GM11168 (cell line): ENCODE results near the gene SH3RF1.

Source experiments
- in situ Hi-C: fragments of 300-500 bp; cut with MboI; formaldehyde crosslinking; loops from one replicate; pipeline ENCODE4 v1.12.0; 2022; ENCODE audit warnings: low sequenced_read_pairs; ENCODE audit not compliant: unreplicated experiment

SH3RF1 gene

DNA sequence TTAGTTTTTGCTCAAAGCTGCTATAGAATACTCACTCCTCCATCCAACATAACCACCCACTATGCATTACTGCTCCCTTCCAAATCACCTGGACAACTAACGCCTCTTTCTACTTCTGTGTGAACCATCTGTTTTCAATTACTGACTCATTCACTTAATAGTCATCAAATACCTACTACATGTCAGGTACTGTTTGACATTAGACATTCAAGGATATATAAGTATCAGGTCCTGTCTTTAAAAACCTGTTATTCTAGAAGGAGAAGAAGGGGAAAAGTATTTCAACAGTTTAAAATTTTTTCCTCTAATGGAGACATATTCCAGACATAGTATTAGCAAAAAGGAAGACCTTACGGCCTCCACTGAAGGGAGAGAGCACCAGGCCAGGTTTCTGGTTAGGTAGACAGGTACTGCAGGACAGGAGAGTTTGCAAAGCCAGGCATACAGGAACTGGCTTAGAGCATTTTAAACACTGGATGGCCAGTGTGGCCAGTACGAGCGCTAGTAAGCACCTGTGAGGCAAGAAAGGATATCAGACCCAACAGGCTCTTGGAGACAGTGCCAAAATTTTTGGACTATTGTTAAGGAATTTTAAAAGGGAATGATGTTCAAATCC is 39.0 kb downstream of the SH3RF1 start:
- in situ Hi-C loops = no loop called here

GRCh38 chr4:169229571-169230028 is 41.2 kb downstream of the SH3RF1 start:
- in situ Hi-C loops = no loop called here

DNA sequence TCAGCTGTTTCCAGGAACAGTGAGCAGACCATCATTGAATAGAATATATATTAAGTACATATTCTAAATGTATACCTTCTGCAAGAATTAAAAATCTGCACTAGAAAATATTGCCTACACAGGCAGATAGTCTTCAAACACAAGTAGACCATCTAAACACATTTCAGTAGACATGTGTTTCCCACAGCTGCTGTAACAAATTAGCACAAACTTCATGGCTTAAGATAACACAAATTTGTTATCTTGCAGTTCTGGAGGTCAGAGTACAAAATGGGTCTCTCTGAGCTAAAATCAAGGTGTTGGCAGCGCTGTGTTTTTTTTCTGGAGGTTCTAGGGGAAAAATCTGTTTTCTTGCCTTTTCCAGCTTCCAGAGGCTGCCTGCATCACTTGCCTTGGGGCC is 42.7 kb downstream of the SH3RF1 start:
- in situ Hi-C loops = no loop called here

- in situ Hi-C loops = no loop called here
Observed at GRCh38 chr4:169226565-169226964, 44.2 kb downstream of the SH3RF1 start.

DNA sequence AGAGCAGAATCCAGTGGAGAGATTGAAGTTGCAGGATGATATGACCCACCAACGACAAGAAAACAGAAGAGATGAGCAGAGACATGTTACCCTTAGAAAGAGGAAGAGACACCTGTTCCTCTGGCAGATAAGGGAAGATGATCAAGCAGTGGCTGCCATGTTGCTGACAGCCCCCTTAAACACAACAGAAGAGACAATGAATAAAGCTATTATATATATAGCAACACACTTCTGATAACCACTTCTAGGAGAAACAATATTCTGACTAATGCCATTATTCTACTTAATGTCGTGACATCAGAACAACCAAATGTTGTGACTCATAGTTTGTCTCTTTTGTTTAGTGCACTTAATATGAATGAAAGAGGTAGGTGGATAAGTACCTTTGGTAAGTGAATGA is 44.9 kb downstream of the SH3RF1 start:
- in situ Hi-C loops = no loop called here

- in situ Hi-C loops = no loop called here
Observed at GRCh38 chr4:169225058-169225751, 45.6 kb downstream of the SH3RF1 start.

DNA sequence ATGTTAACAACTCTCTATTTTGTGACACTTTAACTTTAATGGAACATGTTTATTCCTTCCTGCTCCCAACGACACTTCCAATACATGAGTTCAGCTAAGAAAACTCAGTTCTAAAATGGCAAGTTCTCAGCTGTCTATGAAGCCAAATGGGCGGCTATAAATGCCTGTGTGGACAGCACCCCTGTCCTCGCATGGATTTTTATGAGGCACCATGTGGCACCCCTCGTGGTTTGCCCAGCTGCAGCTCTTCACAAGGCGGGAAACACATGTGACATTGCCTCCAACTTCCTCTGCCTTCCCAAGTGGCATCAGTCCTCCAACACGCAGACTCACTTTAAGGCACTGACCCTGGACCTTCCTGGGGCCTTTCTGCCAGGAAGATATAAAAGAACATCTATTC is 48.0 kb downstream of the SH3RF1 start:
- in situ Hi-C loops = no loop called here

DNA sequence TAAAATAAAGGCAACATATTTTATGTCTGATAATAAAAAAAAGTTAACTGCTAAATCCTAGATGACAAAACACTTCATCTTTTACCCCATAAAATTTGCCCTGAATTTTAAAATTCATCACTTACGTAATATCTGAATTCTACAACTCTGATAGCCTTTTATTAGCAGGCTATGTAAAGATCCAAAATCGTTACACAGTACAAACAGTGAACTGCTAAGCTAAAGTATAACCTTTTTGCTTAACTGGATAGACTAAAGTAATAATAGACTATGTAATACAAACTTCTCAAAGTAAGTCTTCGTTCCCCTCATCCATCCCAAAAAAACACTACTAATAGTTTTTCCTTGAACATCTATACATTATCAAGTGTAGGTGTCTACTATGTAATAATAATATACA is 49.1 kb downstream of the SH3RF1 start:
- in situ Hi-C loops = no loop called here

- in situ Hi-C loops = no loop called here
Observed at GRCh38 chr4:169220854-169221411, 49.8 kb downstream of the SH3RF1 start.

DNA sequence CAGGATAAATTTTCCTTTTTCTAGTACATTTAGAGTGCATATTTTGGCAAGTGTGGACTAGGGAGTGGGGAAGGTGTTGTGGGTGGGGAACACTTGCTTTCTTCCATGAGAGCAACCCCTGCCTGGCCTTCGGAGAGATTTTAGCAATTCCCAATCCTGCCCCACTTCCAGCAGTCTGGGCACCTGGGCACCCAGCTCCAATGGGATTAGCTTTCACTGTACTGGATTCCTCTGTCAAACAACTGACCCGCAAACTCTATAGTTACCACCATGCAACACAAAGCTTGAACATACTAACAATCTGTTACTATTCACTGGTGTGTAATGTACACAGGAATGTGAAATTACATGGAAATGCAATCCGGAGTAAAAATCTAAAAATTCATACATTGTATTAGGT is 50.3 kb downstream of the SH3RF1 start:
- in situ Hi-C loops = no loop called here

- in situ Hi-C loops = no loop called here
Observed at GRCh38 chr4:169219440-169219839, 51.3 kb downstream of the SH3RF1 start.

- in situ Hi-C loops = no loop called here
Observed at GRCh38 chr4:169215656-169216055, 55.1 kb downstream of the SH3RF1 start.

DNA sequence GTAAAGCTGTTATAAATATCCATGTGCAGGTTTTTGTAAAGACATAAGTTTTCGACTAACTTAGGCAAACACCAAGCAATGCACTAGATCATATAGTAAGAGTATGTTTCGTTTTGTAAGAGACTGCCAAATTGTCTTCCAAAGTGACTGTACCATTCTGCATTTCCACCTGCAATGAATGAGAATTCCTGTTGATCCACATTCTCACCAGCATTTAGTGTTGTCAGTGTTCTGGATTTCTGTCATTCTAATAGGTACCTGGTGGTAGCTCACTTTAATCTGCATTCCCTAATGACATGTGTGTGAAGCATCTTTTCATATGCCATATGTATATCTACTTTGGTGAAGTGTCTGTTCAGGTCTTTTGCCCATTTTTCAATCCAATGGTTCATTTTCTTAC is 57.8 kb downstream of the SH3RF1 start:
- in situ Hi-C loops = no loop called here

GRCh38 chr4:169210504-169211118 is 60.1 kb downstream of the SH3RF1 start:
- in situ Hi-C loops = no loop called here

DNA sequence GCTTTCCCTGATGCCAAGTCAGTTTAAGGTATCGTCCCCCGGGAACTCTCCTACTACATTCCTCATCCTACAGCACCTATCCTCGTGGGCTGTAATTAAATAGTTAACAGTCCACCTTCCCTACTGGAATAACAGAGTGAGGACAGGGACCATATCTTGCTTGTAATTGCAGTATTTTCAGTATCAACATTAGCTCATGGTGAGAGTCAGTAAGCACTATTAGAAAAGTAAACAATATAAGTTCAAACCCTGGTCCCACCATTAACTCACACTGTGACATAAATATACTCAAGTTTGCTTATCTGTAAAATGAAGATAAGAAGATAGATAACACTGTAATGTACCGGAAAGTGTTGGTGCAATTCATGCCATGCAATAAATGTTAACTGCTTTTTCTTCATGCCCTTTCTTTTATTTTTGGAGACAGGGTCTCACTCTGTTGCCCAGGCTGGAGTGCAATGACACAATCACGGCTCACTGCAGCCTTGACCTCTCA is 61.3 kb downstream of the SH3RF1 start:
- in situ Hi-C loops = no loop called here

DNA sequence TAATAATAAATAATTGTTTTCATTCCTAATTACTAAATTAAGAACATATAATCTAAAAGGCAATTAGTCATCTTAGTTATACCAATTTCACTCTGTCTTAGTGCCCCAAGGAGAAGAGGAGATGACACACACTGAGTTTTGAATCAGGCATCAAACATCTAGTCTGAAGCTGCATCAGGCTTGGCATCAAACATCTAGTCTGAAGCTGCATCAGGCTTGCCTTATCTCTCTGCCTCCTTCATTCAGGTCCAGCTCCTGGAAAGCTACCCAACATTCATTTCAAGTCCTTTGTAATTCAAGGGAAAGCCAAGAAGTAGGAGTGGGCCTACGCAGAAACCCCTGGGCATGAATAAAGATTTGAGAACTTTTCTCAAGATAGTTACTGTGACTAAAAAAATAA is 62.2 kb downstream of the SH3RF1 start:
- in situ Hi-C loops = no loop called here

DNA sequence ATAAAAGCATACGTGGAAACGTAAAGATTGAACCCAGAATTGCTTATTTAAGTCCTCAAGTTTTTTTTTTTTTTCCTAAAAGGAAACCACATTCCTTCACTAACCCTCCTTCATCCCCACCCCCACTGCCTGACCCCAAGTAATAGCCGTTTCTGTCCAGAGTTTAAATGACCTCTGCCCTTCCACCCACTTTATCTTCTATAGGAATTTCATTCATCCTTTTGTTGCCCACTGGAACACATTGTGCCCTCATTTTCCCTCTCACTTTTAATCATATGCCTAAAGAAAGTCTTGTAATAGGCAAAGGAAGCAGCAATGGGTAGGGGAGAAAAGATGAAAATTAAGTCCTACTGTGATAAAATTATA is 62.7 kb downstream of the SH3RF1 start:
- in situ Hi-C loops = no loop called here

DNA sequence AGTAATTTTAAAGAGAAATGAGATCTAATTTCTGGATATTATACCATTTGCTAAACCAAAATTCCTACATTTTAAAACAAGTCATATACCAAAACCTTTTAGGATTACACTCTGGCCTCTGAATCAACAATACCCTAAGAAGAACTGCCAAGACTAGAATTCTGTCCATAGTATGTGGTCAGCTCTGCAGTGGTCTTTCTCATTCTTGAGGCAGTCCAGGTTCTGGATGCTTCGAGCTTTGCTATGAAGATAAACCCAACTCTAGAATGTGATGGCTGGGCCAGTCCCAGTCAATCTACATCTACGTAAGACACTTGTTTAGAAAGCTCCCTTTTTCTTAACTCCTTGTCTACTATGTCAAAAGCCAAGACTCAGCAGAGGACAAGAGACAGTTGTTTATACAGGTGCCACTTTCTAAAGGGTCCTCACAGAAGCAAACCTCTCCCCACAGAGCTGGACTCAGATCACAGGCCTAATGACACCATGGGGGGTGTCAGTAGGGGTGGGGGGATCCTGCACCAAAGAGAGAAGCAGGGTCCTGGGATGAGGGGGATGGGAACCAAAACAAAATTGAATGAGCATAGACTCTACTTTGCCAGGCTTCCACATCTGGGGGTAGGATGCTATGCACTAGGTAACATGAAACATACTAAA is 63.2 kb downstream of the SH3RF1 start:
- in situ Hi-C loops = no loop called here

DNA sequence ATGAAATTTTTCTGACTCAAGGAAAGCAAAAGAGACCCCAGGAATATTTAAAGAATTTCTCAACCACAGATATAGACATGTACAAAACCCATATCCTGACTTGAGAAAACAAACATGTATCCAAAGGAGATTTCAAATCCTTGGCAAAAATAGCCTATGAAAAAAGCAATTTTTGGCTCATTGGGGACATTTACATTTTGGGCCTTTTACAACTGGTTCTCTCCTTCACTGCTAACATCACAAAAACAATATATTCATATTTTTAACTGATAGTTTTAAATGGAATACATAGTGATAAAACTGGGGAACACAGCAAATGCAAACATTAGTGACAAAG is 65.0 kb downstream of the SH3RF1 start:
- in situ Hi-C loops = no loop called here

- in situ Hi-C loops = no loop called here
Observed at GRCh38 chr4:169205075-169205743, 65.5 kb downstream of the SH3RF1 start.
